ENCODE measurements around the gene MPPED1. TPM values are rescaled to one million over a fixed set of nuclear protein-coding genes. Genes with fewer than 3 reads are reported as not detected.

The MPPED1 gene
- total RNA-seq, 1 donor from 2014 or later = not detected

- intact Hi-C loops (cut with micrococcal nuclease) = loop anchor here (1.0 to 10.0 kb wide), 5 partner anchors 40 to 1239 kb away; no protein-coding TSS in a partner anchor
- H3K4me1 Mint-ChIP-seq = peaks cover 7% of the 10 kb centered on the region
- H3K27me3 Mint-ChIP-seq = peaks cover 32% of the 10 kb centered on the region
- H3K36me3 Mint-ChIP-seq (ENCODE audit: low read depth) = no peaks in the 10 kb centered on the region
- no peaks in the 10 kb centered on the region for H3K9me3 Mint-ChIP-seq
- peak; percentile 92 for DNase-seq
- H3K4me3 Mint-ChIP-seq = no peak overlapping the region
- H3K27ac Mint-ChIP-seq = no peak overlapping the region
Observed at GRCh38 chr22:43385770-43386641, 25.8 kb upstream of the MPPED1 start.

- Mint-ChIP-seq H3K27me3 (peaks cover 24% of the 10 kb centered on the region), H3K4me1 (peaks cover 1% of the 10 kb centered on the region), H3K36me3 (ENCODE audit: low read depth) (no peaks in the 10 kb centered on the region), H3K9me3 (no peaks in the 10 kb centered on the region), H3K27ac (no peak overlapping the region), H3K4me3 (no peak overlapping the region)
- intact Hi-C loops (cut with micrococcal nuclease) = loop anchor here (5.0 to 10.0 kb wide), 2 partner anchors 499 to 1237 kb away; no protein-coding TSS in a partner anchor
- no peak for DNase-seq
Observed at GRCh38 chr22:43387815-43388214, 24.0 kb upstream of the MPPED1 start.

DNA sequence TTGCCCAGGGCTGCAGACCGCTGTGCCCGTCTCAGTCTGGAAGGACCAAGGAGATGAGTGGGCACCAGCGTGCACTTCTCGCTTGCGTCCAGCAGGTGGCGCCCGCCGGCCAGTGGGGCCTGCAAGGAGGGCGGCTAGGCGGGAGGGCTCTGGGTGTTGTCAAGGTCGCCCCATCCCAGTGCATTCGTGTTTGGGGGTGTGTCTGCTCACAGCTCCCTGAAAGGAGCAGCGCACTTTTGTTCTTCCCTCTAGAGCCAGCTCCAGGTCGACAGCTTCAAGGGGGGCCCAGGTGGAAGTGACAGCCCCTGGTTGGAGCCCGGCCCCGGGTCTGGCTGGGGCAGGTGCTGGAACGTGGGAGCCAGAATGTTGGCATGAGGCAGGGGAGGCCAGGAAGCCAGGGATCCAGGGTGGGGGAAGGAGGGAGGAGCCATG, 23.4 kb upstream of the MPPED1 start:
- no peaks in the 10 kb centered on the region for H3K36me3 Mint-ChIP-seq (ENCODE audit: low read depth)
- H3K4me3 Mint-ChIP-seq = no peak overlapping the region
- peaks cover 1% of the 10 kb centered on the region for H3K4me1 Mint-ChIP-seq
- peaks cover 24% of the 10 kb centered on the region for H3K27me3 Mint-ChIP-seq
- H3K9me3 Mint-ChIP-seq = no peaks in the 10 kb centered on the region
- intact Hi-C loops (cut with micrococcal nuclease) = loop anchor here (5.0 to 10.0 kb wide), 2 partner anchors 499 to 1236 kb away; no protein-coding TSS in a partner anchor
- DNase-seq = peak; percentile 92
- no peak overlapping the region for H3K27ac Mint-ChIP-seq

DNA sequence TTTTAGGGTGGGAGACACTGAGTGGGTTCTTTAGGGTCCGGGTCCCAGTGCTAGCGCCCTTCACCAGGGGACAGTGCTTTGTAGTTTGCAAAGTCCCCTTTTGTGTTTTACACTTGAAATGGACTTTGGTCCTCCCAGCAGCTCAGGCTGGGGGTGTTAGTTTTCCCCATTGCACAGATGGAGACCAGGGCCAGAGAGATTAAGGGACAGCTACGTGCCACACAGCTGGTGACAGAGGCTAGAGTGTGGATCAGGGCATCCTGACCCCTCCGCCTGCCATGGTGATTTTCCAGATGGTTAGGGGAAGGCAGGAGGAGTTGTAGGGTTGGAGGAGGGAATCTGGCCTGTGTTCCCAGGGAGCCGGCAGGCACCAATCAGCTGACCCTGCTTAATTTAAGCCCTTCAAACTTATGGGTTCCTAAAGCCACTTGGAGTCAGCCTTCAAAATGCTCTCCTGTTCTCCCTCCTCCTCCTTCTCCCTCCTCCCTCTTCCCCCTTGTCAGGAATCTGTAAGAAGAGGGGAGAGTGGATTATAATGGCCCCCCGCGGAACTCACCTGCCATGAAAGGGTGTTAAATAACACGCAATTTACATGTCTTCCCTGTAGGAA, 22.5 kb upstream of the MPPED1 start:
- H3K9me3 Mint-ChIP-seq = no peaks in the 10 kb centered on the region
- H3K4me3 Mint-ChIP-seq = no peak overlapping the region
- intact Hi-C loops (cut with micrococcal nuclease) = loop anchor here (5.0 to 10.0 kb wide), 2 partner anchors 498 to 1235 kb away; no protein-coding TSS in a partner anchor
- H3K4me1 Mint-ChIP-seq = peaks cover 1% of the 10 kb centered on the region
- H3K27ac Mint-ChIP-seq = no peak overlapping the region
- peaks cover 22% of the 10 kb centered on the region for H3K27me3 Mint-ChIP-seq
- DNase-seq = no peak
- H3K36me3 Mint-ChIP-seq (ENCODE audit: low read depth) = no peaks in the 10 kb centered on the region

- peaks cover 20% of the 10 kb centered on the region for H3K27me3 Mint-ChIP-seq
- intact Hi-C loops (cut with micrococcal nuclease) = no loop called here
- H3K27ac Mint-ChIP-seq = no peak overlapping the region
- H3K9me3 Mint-ChIP-seq = no peaks in the 10 kb centered on the region
- H3K4me1 Mint-ChIP-seq = peaks cover 1% of the 10 kb centered on the region
- H3K4me3 Mint-ChIP-seq = no peak overlapping the region
- DNase-seq = no peak
- no peaks in the 10 kb centered on the region for H3K36me3 Mint-ChIP-seq (ENCODE audit: low read depth)
Observed at GRCh38 chr22:43390166-43390565, 21.6 kb upstream of the MPPED1 start.

DNA sequence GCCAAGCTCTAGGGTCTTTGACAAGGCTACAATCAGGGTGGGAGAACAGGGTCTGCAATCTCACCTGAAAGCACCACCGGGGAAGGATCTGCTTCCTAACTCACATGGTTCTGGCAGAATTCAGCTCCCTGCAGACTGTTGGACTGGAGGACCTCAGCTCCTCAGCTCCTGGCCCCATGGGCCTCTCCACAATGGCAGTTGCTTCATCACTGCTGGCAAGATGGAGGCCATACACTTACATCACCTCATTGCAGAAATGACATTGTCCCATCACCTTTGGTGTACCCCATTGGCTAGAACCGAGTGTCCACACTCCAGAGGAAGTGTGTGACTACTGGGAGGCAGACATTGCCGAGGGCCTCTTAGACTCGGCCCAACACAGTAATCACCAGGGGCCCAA, 20.9 kb upstream of the MPPED1 start:
- no peak overlapping the region for H3K4me3 Mint-ChIP-seq
- intact Hi-C loops (cut with micrococcal nuclease) = no loop called here

GRCh38 chr22:43391306-43391705, 20.5 kb upstream of the MPPED1 start:
- Mint-ChIP-seq H3K9me3 (no peaks in the 10 kb centered on the region), H3K27me3 (peaks cover 13% of the 10 kb centered on the region), H3K36me3 (ENCODE audit: low read depth) (no peaks in the 10 kb centered on the region), H3K4me3 (no peak overlapping the region), H3K27ac (no peak overlapping the region), H3K4me1 (no peaks in the 10 kb centered on the region)
- intact Hi-C loops (cut with micrococcal nuclease) = no loop called here
- DNase-seq = no peak

More for the DNA sequence above, 20.9 kb upstream of the MPPED1 start:
- Mint-ChIP-seq H3K9me3 (no peaks in the 10 kb centered on the region), H3K4me1 (peaks cover under 1% of the 10 kb centered on the region), H3K27ac (no peak overlapping the region), H3K36me3 (ENCODE audit: low read depth) (no peaks in the 10 kb centered on the region), H3K27me3 (peaks cover 17% of the 10 kb centered on the region)
- no peak for DNase-seq

DNA sequence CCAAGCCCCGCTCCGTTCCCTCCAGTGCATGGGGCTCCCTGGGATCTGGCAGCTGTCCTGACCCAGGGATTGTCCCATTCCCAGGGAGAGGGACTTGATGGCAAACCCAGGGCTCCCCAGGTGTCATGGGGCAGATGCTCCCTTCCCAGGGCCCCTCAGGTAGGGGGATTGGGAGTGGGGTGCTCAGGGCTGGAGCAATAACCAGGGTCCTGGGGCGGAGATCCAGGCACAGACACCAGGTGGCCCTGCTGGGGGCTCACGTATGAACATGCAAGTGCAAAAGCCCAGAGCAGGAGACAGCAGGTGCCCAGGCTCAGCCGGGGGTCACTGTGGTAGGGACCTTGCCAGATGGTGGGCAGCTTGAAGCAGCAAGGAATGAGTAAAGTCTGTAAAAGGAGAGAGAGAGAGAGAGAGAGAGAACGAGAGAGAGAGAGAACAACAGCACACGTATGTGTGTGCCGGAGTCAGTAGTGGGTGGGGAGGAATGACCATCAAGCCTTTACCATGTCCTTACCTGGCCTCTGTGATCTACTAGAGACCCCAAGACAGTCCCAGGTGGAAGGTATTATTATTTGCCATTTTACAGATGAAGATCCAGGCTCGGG, 19.3 kb upstream of the MPPED1 start:
- peaks cover 6% of the 10 kb centered on the region for H3K27me3 Mint-ChIP-seq
- H3K4me1 Mint-ChIP-seq = no peaks in the 10 kb centered on the region
- intact Hi-C loops (cut with micrococcal nuclease) = no loop called here
- no peaks in the 10 kb centered on the region for H3K9me3 Mint-ChIP-seq
- no peak overlapping the region for H3K27ac Mint-ChIP-seq
- no peak overlapping the region for H3K4me3 Mint-ChIP-seq
- no peak for DNase-seq
- H3K36me3 Mint-ChIP-seq (ENCODE audit: low read depth) = no peaks in the 10 kb centered on the region

DNA sequence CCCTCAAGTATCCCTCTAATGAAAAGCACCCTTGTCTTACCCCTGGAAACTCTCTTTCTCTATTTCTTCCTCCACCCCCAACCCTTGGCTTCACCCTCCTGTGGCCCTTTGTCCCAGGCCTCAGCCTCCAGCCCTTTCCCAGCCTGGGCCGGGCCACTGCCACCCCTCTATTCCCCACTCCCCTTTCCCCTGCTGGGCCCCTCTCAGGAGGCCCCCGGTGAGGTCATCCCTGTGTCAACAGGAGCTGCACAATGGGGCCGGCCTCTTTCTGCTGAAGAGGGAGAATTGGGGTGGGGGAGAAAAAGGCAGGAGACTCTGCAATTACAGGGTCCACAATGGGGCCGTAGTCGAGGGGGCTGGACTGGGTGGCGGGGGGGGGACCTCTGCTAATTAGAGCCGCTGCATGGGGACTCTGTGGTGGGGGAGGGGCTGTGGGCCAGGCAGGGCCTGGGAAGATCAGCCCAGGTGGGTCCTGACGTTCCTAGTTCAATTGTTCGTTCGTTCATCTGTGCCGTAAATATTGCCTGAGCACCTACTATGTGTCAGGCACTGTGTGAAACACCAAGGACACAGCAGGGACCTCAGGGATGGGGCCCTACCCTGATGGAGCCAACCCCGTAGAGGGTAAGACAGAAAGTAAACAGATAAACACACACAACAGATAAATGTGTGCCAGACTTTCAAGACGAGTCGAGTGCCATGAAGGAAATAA, 18.5 kb upstream of the MPPED1 start:
- no peak overlapping the region for H3K27ac Mint-ChIP-seq
- no peak overlapping the region for H3K4me3 Mint-ChIP-seq
- H3K9me3 Mint-ChIP-seq = no peaks in the 10 kb centered on the region
- peaks cover 3% of the 10 kb centered on the region for H3K27me3 Mint-ChIP-seq
- no peak for DNase-seq
- H3K4me1 Mint-ChIP-seq = no peaks in the 10 kb centered on the region
- intact Hi-C loops (cut with micrococcal nuclease) = no loop called here
- no peaks in the 10 kb centered on the region for H3K36me3 Mint-ChIP-seq (ENCODE audit: low read depth)

GRCh38 chr22:43393844-43394474, 17.9 kb upstream of the MPPED1 start:
- no peak for DNase-seq
- no peaks in the 10 kb centered on the region for H3K4me1 Mint-ChIP-seq
- no peak overlapping the region for H3K4me3 Mint-ChIP-seq
- no peaks in the 10 kb centered on the region for H3K27me3 Mint-ChIP-seq
- no peaks in the 10 kb centered on the region for H3K36me3 Mint-ChIP-seq (ENCODE audit: low read depth)
- H3K27ac Mint-ChIP-seq = no peak overlapping the region
- no peaks in the 10 kb centered on the region for H3K9me3 Mint-ChIP-seq
- intact Hi-C loops (cut with micrococcal nuclease) = no loop called here

GRCh38 chr22:43395086-43395695, 16.6 kb upstream of the MPPED1 start:
- Mint-ChIP-seq H3K9me3 (no peaks in the 10 kb centered on the region), H3K27ac (no peak overlapping the region), H3K4me3 (no peak overlapping the region), H3K36me3 (ENCODE audit: low read depth) (no peaks in the 10 kb centered on the region), H3K27me3 (no peaks in the 10 kb centered on the region), H3K4me1 (no peaks in the 10 kb centered on the region)
- no peak for DNase-seq
- intact Hi-C loops (cut with micrococcal nuclease) = no loop called here

- Mint-ChIP-seq H3K36me3 (ENCODE audit: low read depth) (no peaks in the 10 kb centered on the region), H3K27me3 (no peaks in the 10 kb centered on the region), H3K4me1 (no peaks in the 10 kb centered on the region), H3K27ac (no peak overlapping the region), H3K4me3 (no peak overlapping the region), H3K9me3 (no peaks in the 10 kb centered on the region)
- no peak for DNase-seq
- intact Hi-C loops (cut with micrococcal nuclease) = no loop called here
Observed at GRCh38 chr22:43396321-43396933, 15.4 kb upstream of the MPPED1 start.

Data from activated CD4-positive, alpha-beta T cell treated with anti-CD3 and anti-CD28 coated beads, Interleukin-2, amount 10 ng/mL, durations not matched to agents 24 days and 14 days (primary cell).